HL-60 (cell line): ENCODE results near the gene CAPN13.

Experiments used
- DNase-seq, 2 experiments: peaks; one replicate each; pipeline ENCODE4 v3.0.0-alpha.2; 2010 to 2020; ENCODE audit warnings: low read depth in 1 of 2, low spot score in 1 of 2
- H3K27ac ChIP-seq: fragments of 250-450 bp; sonication (Bioruptor Pico); replicated peaks from 2 replicates; pipeline ENCODE4 v1.5.1; 2020; ENCODE audit warnings: mild to moderate bottlenecking, moderate library complexity
- H3K27me3 ChIP-seq: fragments of 250-450 bp; sonication (Bioruptor Pico); 2 replicates; pipeline ENCODE4 v1.5.1; 2021; ENCODE audit warnings: mild to moderate bottlenecking, moderate library complexity; ENCODE audit not compliant: insufficient read depth, poor library complexity, severe bottlenecking
- H3K4me3 ChIP-seq: replicated peaks from 2 replicates; pipeline ENCODE4 v1.5.1; 2011; ENCODE audit warnings: mild to moderate bottlenecking, control low read depth, low read length; ENCODE audit not compliant: insufficient read depth
- GABPA ChIP-seq: IDR thresholded peaks from 2 replicates; pipeline ENCODE4 v1.6.1; 2012; ENCODE audit warnings: low read depth
- POLR2AphosphoS5 ChIP-seq: IDR thresholded peaks from 2 replicates; pipeline ENCODE4 v1.6.1; 2012; ENCODE audit warnings: low read depth
- SPI1 ChIP-seq: IDR thresholded peaks from 2 replicates; pipeline ENCODE4 v1.6.1; 2012; ENCODE audit warnings: low read depth, mild to moderate bottlenecking, borderline replicate concordance
- TF ChIP-seq, protein P1 (sequence below): IDR thresholded peaks from 2 replicates; pipeline ENCODE4 v1.6.1; 2012; ENCODE audit warnings: low read depth; ENCODE audit not compliant: insufficient replicate concordance
- TF ChIP-seq, protein P2 (sequence below): IDR thresholded peaks from one replicate; pipeline ENCODE4 v1.5.1; 2011; ENCODE audit warnings: low read length, control low read depth, inconsistent platforms; ENCODE audit not compliant: insufficient read depth

CAPN13 gene

DNA sequence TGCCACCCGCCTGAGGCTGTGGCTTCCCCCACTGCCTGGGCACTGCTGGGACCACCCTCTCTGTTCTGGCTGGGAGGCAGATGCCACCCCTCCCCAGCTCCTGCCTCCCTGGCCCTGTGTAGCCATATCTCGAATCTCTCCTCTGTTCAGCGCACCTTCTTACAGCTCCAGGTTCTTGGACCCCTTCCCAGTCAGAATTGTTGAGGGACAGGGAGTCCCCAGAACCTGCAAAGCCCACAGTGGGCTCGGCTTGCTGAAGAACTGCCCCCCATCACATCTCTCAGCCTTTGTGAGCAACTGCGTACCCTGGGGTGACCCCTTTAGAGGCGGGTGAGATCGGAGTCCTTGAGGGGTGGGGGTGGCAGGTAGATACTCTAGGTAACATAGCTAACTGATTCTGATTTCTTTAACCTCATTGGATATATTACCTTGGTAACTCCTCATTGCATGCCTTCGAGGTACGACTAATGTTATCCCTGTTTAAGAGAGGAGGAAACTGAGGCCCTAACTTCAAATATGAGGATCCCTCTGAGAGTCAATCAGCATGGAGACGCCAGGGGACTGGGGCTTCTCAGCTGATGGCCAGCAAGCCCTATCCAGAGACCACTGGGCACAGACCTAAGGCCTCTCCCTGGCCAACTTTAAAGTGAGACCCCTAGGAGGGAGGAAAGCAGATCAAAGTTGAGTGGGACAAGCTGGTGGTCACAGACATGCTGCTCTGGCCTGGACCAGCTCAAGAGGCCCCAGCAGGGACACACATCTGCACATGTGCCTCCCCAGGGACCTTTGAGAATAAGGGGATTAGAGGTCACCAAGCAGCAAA lies 101.3 kb downstream of the CAPN13 start:
- TF ChIP-seq, protein P1, sequence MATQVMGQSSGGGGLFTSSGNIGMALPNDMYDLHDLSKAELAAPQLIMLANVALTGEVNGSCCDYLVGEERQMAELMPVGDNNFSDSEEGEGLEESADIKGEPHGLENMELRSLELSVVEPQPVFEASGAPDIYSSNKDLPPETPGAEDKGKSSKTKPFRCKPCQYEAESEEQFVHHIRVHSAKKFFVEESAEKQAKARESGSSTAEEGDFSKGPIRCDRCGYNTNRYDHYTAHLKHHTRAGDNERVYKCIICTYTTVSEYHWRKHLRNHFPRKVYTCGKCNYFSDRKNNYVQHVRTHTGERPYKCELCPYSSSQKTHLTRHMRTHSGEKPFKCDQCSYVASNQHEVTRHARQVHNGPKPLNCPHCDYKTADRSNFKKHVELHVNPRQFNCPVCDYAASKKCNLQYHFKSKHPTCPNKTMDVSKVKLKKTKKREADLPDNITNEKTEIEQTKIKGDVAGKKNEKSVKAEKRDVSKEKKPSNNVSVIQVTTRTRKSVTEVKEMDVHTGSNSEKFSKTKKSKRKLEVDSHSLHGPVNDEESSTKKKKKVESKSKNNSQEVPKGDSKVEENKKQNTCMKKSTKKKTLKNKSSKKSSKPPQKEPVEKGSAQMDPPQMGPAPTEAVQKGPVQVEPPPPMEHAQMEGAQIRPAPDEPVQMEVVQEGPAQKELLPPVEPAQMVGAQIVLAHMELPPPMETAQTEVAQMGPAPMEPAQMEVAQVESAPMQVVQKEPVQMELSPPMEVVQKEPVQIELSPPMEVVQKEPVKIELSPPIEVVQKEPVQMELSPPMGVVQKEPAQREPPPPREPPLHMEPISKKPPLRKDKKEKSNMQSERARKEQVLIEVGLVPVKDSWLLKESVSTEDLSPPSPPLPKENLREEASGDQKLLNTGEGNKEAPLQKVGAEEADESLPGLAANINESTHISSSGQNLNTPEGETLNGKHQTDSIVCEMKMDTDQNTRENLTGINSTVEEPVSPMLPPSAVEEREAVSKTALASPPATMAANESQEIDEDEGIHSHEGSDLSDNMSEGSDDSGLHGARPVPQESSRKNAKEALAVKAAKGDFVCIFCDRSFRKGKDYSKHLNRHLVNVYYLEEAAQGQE: no peak
- TF ChIP-seq, protein P2, sequence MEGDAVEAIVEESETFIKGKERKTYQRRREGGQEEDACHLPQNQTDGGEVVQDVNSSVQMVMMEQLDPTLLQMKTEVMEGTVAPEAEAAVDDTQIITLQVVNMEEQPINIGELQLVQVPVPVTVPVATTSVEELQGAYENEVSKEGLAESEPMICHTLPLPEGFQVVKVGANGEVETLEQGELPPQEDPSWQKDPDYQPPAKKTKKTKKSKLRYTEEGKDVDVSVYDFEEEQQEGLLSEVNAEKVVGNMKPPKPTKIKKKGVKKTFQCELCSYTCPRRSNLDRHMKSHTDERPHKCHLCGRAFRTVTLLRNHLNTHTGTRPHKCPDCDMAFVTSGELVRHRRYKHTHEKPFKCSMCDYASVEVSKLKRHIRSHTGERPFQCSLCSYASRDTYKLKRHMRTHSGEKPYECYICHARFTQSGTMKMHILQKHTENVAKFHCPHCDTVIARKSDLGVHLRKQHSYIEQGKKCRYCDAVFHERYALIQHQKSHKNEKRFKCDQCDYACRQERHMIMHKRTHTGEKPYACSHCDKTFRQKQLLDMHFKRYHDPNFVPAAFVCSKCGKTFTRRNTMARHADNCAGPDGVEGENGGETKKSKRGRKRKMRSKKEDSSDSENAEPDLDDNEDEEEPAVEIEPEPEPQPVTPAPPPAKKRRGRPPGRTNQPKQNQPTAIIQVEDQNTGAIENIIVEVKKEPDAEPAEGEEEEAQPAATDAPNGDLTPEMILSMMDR: no peak
- TF ChIP-seq POLR2AphosphoS5: no peak
- no peak for TF ChIP-seq GABPA
- no peak overlapping the region for H3K4me3 ChIP-seq
- DNase-seq: no peak
- no peaks in the 10 kb centered on the region for H3K27me3 ChIP-seq
- no peak overlapping the region for H3K27ac ChIP-seq

DNA sequence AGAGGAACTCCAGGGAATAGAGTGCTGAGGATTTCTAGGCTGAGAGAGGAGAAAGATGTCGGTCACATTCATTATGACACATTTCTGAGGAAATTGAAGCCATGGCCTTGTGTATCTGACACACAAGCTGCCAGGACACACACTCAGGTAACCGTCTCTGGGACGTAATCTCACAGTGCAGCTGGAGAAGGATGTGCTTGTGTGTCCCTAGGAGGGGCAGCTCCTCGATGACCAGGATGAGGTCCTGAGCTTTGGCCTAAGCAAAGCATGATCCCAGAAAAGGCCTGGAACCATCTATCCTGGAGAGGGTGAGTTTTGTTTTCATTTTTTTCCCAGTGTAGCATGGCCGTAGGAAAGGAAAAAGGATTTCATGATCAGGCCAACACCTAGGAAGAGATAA lies 102.2 kb downstream of the CAPN13 start:
- Histone ChIP-seq H3K27me3 (no peaks in the 10 kb centered on the region), H3K27ac (no peak overlapping the region), H3K4me3 (no peak overlapping the region)
- TF ChIP-seq, protein P1: no peak
- TF ChIP-seq GABPA (no peak), SPI1 (no peak), POLR2AphosphoS5 (no peak)
- TF ChIP-seq, protein P2: no peak
- no peak for DNase-seq

DNA sequence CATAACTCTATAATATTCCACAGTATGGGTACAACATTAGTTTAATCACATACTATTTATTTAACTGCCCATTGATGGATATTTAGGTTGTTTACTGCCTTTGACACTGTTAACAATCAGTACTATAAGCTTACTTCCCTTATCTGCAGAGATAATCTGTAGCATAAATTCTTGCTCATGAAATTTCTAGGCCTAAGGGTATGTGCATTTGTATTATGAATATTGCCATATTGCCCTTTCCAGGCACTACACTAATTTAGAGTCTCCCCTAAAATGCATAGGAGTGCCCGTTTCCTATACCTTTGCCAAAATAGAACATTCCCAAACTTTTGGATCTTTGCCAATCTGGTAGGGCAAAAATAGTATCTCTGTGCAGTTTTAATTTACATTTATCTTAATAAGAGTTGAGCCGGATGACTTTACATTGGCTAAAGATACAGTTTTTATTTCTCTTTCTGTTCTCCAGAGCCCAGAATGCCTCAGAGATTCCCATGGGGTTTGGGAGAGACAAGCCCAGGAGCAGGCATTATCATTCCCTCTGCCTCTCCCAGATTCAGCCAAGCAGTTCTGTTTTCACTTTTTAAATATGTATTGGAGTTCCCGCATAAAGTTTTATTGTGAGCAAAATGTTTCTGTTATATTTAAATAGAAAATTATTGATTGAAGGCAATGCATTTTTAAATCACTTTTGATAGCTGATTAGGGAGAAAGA lies 102.8 kb downstream of the CAPN13 start:
- Histone ChIP-seq H3K27ac (no peak overlapping the region), H3K4me3 (no peak overlapping the region), H3K27me3 (no peaks in the 10 kb centered on the region)
- no peak for TF ChIP-seq POLR2AphosphoS5
- TF ChIP-seq, protein P2: no peak
- no peak for TF ChIP-seq SPI1
- TF ChIP-seq GABPA: no peak
- TF ChIP-seq, protein P1: no peak
- DNase-seq: no peak
